Stimulated activated CD4-positive, alpha-beta T cell treated with anti-CD3 and anti-CD28 coated beads, Interleukin-1b, Interleukin-23, amount 100 ng/mL, for 24 hours (primary cell): ENCODE measurements around the gene PRAC2.
A peak's percentile ranks its signal among the peaks of the same experiment; 100 is the strongest.
"Not testable (repeated sequence)": the region's sequence is repeated elsewhere in the genome, so short reads cannot be mapped to it uniquely, and the experiment has no call there.

Source experiments
- DNase-seq, 4 experiments: peaks; one replicate each; pipeline ENCODE4 v3.0.0-alpha.2; 2020; ENCODE audit warnings: low read depth in 4 of 4, low spot score in 1 of 4

PRAC2 gene

DNA sequence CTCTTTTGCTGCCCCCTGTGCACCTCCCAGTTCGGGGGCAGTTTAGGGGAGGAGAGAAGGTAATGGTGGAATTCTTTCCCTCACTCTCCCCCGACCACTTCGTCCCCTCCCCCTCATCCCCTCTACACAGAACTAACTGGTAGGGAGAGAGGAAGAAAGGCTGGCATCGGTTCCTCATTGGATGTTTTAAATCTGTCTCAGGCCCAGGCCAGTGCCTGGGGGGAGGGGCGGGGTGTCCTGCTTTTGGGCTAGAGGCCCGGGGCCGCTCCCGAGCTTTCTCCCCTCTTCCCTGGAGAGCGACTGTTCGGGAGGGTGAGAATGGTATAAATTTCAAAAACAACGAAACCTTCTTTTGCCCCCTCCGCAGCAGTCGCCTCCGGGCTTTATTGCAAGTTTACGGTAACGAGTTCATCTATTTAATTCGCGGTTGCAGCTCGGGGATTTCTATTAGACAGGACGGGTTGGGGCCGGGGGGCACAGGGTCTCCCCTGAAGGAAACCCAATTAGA is at the start of gene PRAC2:
Gene PRAC2 (plus strand): TSS at position 271 of the 508 bp plus-strand sequence. CDS start 1,226 bp downstream, outside the sequence.
- DNase-seq, result no peak

DNA sequence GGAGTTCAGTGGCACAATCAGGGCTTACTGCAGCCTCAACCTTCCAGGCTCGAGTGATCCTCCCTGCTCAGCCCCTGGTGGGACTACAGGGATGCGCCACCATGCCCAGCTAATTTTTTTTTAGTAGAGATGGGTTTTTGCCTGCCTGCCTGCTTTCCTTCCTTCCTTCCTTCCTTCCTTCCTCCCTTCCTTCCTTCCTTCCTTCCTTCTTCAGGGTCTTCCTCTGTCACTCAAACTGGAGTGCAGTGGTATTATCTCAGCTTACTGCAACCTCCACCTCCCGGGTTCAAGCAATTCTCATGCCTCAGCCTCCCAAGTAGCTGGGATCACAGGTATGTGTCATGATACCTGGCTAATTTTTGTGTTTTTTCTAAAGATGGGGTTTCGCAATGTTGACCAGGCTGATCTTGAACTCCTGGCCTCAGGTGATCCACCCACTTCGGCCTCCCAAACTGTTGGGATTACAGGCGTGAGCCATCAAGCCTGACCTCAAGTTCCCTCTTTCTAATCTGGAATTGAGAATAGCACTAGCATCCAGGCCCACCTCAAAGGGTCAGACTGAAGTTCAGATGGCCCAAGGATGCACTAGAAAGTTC is 45.9 kb upstream of the PRAC2 start:
- DNase-seq, result no peak

DNA sequence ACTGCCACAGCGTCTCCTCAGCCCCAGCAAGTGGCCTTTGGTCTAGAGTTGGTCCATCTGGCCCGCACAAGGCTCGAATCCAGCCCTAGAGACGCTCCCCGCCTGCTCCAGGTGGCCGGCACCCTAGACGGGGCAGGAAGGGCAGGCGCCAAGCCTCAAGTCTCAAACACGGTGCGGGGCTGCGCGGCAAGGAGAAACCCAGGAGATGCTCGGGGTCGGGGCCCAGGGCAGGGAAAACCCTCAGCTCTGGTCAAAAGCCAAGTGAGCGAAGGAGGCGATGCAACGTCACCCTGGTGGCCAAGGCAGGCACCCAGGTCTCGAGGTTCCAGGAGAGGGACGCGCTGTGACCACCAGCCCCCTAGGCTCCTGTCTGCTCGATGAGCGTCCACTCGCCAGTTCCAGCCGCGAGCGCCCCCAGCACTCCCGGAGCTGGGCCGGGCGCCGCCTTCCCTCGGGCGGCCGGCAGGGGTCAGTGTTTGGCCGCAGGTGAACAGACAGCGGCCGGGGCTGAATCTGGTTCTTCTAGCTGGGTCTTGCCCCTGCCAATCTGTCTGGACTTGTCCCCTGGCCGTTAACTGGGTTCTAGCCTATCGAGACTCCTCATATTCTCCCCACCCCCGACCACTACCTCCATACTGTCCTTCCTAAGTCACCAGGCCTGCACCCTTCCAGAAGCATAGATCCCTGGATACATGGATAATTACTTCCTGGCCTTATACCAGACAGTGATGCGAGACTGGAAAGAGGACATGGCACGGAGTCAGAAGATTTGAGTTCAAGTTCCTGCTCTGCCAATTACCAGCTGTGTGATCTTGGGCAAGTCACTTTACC is 44.6 kb upstream of the PRAC2 start:
- peak; percentile 35 to 64 (median 48) for DNase-seq

DNA sequence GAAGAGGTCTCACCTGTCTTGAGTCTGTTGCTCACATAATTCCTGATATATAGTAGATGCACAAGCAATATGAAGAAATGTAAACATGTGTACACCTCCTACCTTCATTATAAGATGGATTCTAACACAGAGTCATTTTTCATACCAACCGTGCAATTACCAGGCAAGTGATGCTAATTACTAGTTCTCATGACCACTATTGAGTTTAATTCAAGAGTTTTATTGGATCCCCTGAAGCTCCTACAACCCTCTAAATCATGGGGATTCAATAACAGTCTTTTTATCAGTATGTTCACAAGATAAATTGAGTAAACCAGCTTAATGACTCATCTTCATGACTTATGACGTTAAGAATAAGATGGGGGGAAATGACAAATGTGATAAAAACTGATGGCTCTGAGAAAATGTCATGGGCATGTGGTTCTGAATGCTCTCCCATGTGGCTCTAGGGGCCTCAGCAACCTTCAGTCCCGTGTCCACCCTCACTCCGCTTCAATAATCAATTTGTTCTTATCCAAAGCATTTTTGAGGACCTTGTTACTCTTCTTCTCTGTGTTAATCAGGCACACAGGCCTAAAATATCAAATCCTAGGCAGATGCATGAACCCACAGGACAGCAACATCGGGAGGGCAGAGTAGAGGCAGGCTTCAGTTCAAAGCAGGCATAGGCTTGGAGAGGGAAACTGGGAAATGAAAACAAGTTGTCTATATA is 43.4 kb upstream of the PRAC2 start:
- DNase-seq, result no peak

DNA sequence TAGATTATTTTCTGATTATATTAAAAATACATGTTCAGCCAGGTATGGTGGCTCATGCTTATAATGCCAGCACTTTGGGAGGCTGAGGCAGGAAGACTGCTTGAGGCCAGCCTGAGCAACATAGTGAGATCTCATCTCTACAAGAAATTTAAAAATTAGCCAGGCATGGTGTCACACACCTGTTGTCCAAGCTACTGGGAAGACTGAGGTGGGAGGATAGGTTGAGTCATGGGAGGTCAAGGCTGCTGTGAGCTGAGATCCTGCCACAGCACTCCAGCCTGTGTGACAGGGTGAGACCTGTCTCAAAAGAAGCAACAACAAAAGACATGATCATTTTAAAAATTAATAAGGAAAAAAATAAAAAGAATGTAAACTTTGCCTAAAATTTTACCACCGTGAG is 41.4 kb upstream of the PRAC2 start:
- DNase-seq, result no peak

DNA sequence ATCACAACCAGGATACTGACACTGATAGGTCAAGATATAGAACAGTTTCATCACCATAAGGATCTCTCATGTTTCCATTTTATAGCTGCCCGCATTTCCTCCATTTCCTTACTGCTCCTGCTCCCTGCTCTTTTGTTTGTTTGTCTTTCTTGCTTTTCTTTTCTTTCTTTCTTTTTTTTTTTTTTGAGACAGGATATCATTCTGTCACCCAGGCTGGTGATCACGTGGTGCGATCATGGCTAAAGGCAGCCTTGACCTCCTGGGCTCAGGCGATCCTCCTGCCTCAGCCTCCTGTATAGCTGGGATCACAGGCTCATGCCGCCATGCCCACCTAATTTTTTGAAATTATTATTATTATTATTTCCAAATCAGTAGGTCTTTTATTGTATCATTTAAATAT is 32.3 kb upstream of the PRAC2 start:
- no peak for DNase-seq

DNA sequence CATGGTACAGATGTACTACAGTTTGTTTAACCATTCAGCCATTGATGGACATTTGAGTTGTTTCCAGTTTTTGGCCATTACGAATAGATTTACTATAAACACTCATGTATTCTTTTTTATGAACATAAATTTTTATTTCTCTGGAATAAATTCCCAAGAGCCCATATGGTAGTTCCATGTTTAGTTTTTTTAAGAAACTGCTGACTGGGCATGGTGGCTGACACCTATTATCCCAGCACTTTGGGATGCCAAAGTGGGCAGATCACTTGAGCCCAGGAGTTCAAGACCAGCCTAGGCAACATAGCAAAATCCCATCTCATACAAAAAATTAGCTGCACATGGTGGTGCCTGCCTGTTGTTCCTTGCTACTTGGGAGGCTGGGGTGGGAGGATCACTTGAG is 30.9 kb upstream of the PRAC2 start:
- no peak for DNase-seq

DNA sequence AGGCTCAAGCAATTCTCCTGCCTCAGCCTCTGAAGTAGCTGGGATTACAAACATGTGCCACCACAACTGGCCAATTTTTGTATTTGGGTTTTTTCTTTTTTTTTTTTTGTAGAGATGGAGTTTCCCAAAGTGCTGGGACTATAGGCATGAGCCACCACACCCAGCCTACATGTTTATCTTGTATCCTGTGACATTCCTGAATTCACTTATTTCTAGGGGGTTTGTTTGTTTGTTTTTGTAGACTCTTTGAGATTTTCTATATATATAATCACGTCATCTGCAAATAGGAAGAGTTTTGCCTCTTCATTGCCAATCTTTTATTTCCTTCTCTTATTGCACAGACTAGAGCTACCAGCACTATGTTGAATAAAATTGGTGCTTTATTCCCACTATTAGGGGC is 29.8 kb upstream of the PRAC2 start:
- no peak for DNase-seq

DNA sequence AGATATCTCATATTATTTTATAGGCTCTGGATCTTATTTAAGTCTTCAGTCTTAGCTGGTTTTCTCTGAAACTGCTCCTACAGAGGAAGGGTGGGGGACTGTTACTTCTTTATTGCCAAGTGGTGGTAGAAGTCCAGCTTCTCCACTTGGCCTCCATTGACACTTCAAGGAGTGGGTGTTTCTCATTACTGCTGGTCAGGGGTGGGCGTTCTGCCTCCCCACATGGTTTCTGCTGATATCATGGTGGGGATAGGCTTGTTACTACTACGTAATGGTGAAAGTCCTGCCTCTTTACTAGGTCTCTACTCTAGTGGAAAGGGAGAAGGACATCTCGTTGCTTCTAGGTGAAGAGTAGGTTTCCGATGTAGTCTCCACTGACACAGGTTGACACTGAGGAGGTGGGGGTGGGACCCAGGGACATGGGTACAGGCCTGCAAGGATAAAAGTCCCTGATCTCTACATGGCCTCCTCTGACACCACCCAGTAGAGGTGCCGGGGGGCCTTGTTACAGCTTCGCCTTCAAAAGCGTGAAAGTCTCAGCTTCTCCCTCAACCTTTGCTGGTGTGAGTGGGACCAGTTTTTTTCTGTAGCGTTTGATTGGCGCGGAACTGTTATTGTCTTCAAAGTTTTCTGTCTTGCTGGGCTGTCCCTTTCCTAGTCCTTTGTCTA is 21.0 kb upstream of the PRAC2 start:
- no peak for DNase-seq

DNA sequence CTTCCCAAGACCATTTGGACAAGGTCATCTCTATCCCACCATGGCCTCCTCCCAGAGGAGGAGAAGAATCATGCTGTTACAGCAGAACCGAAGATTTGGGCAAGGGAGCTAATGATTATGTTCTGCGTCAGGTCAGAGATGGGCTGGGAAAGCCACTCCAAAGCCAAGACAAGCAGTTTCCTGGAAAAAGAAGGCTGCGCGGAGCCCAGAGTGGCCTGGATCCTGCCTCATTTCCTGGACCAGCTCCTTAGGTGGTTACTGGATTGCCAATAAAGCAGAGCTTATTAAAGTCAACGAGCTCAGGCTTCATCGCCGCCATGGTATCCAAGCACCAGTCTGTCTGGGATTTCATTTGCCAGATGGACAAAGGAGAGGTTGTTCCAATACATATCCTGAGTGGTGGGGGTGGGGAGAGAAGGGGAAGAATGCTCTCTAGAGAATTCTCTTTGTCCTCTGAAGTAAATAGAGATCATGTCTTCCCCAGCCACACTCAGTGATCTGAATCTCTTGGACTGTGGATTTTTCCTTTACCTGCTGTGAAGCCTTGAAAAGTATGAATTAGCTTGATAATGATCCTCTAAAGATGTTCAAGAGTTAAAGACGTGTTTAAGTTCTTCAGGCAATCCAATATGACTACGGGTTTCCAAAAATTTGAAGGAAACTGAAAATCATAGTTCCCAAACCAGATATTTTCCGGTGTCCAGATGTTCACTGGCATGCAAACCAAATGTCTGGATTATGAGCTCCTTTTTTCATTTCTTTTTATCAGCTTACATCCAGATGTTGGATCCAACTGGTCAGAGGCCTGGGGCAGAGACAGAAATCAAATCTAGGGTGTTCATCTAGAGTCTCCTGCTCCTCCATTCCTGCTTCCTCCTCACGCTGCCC is 18.4 kb upstream of the PRAC2 start:
- no peak for DNase-seq

DNA sequence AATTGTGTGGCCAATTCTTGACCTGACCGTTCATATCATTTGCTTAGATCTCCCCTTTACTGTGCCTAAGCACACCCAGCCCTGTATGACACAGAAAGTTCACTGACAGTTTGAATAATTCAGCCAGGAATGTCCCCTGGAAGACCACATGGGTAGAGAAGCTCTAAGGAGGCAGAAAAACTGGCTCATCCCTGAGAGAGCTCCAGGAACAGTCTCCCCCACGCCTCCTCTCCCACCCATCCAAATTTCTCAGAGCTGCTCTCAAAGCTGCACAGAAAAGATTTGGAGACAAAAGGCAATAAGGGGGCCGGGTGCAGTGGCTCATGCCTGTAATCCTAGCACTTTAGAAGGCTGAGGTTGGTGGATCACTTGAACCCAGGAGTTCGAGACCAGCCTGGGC is 11.9 kb upstream of the PRAC2 start:
- DNase-seq, result no peak

DNA sequence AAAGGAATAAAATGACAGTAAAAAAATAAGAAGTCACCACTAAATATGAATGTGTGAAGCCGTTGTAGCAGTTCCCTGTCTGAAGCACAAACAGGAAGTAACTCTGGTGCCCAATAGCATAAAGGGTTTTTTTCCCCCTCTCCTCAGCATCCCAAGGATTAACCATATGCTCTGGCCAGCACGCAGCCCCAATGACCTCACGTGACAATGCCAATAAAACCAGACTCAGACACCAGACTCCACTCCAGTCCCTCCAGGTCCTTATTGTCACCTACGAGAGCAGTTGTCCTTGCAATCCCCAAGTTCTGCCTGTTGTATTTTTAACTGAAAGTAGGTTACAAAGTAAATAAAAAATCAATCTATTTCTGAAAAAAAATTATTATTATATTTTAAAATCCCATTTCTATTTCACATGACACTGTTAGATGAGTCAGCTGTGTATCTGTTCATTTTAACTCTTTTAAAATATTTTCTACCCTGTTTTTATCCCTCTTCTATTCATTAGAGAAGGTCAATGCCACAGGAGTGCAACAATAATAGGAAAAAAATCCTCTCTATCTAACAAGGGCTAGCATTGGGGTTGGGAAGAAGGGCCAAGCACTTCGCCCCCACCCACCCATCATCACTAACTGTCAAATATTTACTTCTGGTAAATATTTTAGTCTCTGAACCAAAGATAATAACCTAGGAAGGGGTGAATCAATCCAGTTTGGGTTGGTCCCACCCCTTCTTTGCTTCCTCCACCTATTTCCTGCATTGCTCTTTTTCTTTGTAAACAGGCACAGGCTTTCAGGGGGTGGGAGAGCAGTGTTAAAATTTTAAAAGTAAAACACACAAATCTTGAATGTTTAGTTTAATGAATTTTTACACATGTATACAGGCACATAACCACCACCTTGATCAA is 7.2 kb upstream of the PRAC2 start:
- DNase-seq, result no peak

DNA sequence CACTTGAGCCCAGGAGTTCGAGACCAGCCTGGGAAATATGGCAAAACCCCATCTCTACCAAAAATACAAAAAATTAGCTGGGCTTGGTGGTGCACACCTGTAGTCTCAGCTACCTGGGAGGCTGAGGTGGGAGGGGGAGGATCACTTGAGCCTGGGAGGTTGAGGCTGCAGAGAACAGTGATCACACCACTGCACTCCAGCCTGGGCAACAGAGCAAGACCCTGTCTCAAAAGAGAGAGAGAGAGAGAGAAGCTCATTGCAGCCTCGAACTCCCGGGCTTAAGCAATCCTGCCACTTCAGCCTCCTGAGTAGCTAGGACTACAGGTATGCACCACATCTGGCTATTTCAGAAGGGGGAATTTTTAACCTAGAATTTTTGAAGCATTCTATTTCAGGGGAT is 6.4 kb upstream of the PRAC2 start:
- DNase-seq, result not testable (repeated sequence)

DNA sequence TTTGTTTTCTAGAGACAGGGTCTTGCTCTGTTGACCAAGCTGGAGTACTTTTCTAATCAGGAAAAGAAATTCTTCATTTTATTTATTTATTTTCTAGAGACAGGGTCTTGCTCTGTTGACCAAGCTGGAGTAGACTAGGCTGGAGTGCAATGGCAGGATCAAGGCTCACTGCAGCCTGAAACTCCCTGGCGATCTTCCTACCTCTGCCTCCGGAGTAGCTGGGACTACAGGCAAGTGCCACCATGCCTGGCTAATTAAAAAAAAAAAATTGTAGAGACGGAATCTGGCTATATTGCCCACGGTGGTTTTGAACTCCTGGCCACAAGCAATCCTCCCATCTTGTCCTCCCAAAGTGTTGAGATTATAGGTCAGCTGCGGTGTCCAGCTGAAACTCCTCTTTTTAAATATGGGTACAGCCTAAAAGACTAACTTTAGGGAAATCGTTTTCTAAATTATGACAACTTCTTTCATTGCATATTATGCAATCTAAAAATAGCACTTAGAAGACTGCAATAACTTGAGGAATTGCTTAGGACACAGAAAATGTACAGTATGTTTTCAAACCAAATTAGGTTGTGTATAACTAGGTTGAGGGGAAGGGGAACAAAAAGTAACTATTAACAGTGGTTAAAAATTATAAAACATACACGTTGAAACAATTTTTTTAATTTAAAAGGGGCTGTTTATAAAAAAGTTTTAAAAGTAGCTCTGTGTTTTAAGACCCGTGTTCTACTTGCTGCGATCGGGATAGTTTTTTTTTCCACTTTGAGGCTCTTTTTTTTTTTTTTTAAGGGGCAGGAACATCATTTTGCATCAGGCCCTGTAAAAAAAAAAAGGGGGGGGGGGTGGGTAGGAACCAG is 5.4 kb upstream of the PRAC2 start:
- no peak for DNase-seq

DNA sequence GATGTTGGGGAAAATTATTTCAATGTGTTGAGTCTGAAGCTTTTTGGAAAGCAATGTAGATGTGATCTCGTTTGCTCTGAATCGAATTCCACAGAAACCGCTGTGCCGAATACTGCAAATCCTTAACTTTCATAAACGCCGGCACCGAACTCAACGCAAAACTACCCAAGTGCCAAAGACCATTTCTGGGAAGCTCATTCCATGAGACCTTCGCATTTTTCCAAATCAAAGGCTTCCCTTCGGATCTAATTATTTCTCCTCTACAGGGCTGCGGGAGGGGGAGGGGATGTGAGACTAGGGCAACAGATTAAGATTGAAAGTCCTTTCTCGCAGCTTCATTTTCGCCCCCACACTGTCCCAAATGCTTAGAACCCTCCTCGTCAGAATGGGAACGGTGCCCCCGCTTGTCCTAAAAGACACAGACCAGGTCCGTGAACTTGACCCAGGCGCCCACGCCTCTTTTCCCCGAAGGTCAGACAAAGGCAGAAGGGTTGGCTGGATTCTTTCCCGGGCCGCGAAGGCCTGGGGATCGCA is 4.7 kb upstream of the PRAC2 start:
- DNase-seq, result no peak

DNA sequence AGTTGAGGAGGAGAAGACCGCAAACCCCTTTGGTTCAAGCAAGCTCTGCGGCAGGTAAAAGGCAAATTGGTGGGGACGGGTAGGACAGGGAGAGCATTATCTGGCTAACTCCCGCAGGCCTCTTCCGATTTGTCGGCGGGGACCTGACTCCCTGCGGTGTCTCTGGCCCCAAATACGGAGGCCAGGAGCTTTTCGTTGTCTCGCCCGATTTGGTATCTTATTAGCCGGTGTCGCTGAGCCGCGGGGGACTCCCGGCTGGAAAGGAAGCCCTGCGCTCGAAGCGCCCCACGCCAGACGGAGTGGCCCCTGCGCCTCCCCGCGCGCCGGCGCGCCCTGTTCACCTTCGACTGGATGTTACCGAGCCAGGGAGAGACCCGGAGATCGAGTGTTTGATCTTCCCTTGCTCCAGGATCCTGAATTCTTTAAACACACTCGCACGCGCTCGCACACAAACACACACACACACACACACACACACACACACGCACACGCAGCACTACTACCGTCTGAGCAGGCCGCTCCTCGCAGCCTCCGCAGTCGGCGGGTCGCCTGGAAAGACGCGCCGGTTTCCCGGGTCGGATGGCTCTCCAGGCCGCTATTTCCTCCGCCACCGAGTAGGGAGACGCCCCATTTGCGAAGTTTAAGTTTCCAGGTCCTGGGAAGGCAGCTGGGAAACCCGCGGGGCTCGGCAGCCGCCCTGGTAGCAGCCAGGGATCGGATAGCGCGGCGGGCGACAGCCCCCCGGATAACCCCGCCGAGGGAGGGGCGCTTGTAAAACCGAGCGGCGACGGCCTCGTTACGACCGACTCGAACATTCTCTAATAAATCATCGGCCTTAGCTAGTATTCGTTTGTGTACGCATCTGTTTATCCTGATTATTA is 4.0 kb upstream of the PRAC2 start:
- DNase-seq, result no peak

DNA sequence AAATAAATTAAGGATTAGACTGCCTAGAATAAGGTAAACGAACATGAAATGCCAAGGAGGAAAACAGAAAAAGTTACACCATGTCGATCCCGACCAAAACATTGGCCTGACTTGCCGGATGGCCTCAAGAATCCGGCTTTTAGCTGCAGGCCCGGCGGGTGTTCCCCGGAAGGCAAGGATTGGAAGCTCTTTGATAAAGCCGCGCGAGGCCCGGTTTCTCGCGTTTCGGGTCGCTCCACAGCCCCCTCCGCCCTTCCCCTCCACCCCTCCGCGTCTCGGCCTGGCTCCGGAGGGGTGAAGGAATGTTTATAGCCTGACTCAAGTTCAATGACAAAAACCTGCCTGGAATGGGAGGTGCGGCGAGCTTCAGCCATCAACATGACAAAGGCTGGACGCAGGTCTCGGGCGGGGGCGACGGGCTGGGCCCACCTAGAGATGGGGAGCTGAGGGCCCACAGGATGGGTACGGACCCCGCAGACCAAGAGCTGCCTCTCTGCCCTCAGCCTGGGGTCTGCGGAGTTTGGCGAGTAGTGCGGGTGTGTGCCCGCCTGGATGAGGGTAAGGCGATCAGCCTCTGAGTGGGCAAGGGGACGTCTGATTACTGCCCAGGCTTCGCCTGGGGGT is 3.2 kb upstream of the PRAC2 start:
- no peak for DNase-seq
